AG08395 (cell line): ENCODE results near the gene TMPRSS13.
"Not testable (repeated sequence)": the region's sequence is repeated elsewhere in the genome, so short reads cannot be mapped to it uniquely, and the experiment has no call there.

Source experiments
- DNase-seq: peaks from one replicate; pipeline ENCODE4 v3.0.0; 2012; ENCODE audit warnings: mixed read lengths, low spot score

Gene TMPRSS13

GRCh38 chr11:117929142-117929915 lies at the start of gene TMPRSS13:
Gene TMPRSS13 (minus strand): TSS chr11:117929402. CDS start chr11:117929307, 95 bp downstream.
- no peak for DNase-seq

DNA sequence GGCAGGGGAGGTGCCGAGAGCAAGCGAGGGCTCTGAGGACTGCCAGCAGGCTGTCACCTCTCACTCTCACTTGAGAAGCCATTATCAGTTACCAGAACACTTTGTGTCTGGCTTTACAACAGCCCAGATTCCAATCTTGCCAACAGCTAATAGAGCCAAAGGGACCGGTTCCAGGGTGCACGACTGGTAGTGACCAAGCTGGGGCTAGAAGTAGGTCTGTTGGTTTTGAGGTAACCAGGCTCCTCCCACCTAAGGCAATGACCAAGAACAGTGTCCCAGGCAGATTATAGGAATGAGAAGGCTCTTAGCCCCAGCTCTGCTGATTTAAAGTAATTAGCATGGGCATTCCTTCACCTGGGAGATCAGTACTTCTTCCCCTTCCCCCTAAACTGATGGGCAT lies 49.8 kb upstream of the TMPRSS13 start:
- no peak for DNase-seq

- not testable (repeated sequence) for DNase-seq
Observed at GRCh38 chr11:117978291-117978910, 49.2 kb upstream of the TMPRSS13 start.

GRCh38 chr11:117977612-117978264 lies 48.5 kb upstream of the TMPRSS13 start:
- DNase-seq = not testable (repeated sequence)

DNA sequence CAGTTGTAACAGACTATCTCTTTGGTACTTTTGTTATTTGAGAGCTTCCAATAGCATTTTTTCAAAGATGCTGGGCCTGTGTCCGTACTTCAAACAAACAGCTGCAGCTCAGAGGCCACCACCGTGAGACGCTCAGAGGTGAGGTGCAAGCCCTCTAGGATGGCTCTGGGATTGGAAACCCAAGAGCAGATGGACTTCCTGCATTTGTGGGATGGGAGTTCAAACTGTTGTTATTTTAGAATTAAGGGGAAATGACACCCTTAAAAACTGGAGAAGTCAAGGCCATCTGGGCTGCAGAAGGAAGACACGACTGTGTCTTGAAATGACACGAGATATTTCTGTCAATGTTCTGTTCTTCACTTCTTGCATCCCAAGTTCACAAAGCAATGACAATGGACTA lies 47.8 kb upstream of the TMPRSS13 start:
- DNase-seq = no peak

DNA sequence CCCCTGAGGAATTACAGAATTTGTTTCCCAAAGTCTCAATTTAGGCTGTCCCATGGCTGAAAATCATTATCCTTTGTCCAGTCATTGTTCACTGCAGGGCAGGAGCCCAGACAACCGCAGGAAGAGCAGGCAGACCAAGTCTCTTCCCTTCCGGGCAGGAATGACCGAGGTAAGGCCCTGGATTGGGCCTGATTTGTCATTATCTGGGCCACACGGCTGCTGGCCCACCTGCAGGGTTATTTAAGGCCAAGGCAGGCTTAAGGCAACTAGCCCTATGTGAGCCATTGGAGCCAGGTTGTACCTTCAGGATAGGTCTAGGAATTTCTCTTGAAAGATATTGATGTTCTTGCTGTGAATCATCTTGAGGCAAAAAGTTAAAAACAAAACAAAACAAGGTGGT lies 47.2 kb upstream of the TMPRSS13 start:
- no peak for DNase-seq

- DNase-seq = no peak
Observed at GRCh38 chr11:117973503-117973860, 44.3 kb upstream of the TMPRSS13 start.

- DNase-seq = no peak
Observed at GRCh38 chr11:117972629-117973502, 43.7 kb upstream of the TMPRSS13 start.

GRCh38 chr11:117972044-117972443 lies 42.8 kb upstream of the TMPRSS13 start:
- no peak for DNase-seq

GRCh38 chr11:117970400-117971024 lies 41.3 kb upstream of the TMPRSS13 start:
- no peak for DNase-seq

GRCh38 chr11:117969160-117969991 lies 40.2 kb upstream of the TMPRSS13 start:
- DNase-seq = no peak

- no peak for DNase-seq
Observed at GRCh38 chr11:117966908-117967307, 37.7 kb upstream of the TMPRSS13 start.

DNA sequence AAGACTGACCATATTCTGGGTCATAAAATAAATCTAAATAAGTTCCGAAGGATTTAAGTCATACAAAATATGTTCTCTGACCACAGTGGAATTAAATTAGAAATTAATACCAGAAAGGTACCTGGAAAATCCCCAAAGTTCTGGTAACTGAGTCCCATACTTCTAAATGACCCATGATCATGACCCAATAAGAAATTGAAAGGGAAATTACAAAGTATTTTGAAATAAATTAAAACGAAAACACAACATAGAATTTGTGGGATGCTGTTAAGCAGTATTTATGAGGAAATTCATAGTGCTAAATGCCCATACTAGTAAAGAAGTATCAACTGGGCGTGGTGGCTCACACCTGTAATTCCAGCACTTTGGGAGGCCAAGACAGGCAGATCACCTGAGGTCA lies 33.6 kb upstream of the TMPRSS13 start:
- DNase-seq = no peak

DNA sequence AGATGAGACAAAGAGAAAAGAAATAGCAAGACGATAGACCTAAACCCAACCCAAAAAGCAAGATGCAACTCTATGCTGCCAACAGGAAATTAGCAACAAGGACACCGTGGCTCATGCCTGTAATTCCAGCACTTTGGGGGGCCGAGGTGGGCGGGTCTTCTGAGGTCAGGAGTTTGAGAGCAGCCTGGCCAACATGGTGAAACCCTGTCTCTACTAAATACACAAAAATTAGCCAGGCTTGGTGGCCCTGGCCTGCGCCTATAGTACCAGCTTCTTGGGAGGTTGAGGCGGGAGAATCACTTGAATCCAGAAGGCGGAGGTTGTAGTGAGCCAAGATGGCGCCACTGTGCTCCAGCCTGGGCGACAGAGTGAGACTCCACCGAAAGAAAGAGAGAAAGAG lies 32.7 kb upstream of the TMPRSS13 start:
- no peak for DNase-seq

- DNase-seq = no peak
Observed at GRCh38 chr11:117960406-117960805, 31.2 kb upstream of the TMPRSS13 start.

DNA sequence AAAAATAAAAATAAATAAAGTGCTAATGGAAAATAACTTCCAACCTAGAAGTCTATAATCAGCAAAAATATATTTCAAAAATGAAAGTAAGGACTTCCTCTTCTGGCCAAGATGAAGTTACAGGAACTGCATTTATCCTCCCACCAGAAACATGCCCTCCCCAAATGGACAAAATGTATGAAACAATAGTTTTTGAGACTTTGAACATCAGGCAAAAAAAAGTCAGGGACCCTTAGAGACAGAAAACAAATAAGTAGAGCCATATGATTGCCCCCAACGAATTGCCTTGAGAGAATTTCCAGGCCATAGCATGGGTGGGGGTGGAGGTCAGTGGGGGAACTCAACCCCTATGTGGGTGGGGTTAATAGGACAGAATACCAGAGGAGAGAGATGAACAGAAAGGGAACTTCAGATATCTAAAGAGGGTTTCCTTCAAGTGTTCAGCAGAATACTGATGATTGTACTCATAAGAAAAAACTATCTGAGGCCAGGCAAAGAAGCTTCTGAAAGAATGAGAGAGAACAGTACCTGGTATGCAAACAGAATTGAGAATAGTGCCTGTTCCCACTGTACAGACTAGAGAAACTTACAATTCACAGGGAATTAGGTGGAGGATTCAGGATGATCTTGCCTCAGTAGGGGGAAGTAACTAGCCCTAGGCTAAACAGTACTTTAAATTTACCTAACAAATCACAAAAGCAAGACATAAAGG lies 30.4 kb upstream of the TMPRSS13 start:
- no peak for DNase-seq

- no peak for DNase-seq
Observed at GRCh38 chr11:117958949-117959348, 29.7 kb upstream of the TMPRSS13 start.

- no peak for DNase-seq
Observed at GRCh38 chr11:117953024-117953671, 23.9 kb upstream of the TMPRSS13 start.
